HG03045 (cell line): ENCODE results near the gene PALLD.
A peak's percentile ranks its signal among the peaks of the same experiment; 100 is the strongest.

Experiments
- ATAC-seq: cut with Tn5 transposase; IDR thresholded peaks from one replicate; pipeline ENCODE4 v1.9.1; 2021; ENCODE audit warnings: mild to moderate bottlenecking, moderate library complexity; ENCODE audit not compliant: unreplicated experiment

PALLD gene

DNA sequence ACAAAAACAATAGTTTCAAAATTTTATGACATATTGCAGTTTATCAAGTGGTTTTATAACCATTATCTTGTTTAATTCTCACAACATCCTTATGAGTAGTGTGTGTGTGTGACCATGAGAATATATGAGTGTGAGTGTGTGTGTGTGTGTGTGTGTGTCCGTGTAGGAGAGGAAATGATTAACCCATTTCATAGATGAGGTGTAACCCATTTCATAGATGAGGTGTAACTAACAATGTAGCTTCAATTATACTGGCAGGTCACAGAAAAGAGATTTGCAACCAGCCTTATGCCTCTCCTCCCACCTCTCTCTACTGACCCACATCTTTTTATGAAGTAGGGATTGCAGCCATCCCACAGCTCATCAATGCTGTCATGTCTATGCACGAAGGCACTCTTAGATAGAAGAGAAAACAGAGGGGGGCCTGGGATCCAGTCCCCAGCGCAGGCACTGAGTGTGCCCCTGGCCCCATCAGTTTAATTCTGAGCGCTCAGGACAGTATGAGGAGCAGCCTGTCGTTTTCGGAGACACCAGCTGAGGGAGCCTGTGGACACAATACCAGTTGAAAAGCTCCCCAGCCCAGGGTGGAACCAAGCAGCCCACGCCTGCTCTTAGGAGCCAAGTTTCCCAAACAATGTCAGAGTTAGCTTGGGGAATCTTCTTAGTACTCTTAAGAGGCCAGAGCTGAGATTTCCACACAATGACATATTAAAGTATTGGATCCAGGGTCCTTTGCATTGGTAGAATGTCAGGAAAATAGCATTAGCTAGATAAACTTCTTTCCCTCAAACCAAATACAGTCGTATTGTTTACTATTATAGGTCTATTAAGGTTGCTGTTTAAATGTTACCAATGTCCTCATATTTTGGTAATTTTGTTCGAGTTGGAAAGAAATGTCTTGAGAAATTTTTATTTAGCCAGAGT is 88.6 kb downstream of the PALLD start:
- peak; percentile 75 for ATAC-seq

DNA sequence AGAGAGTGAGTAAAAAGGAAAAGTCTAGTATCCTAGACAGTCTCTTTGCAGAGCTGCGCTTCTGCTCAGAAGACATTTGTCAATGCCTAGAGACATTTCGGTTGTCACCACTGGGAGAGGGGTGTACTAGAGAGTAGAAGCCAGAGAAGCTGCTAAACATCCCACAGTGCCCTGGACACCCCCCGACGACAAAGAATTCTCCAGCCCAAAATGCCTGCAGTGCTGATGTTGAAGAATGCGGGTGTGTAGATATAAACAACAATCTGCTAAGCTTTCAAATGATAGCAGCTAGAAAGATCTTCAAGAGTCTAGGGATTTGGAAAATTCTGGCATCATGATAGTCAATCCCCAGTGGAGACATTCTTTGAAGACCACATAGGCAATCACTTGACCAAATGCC is 90.1 kb downstream of the PALLD start:
- ATAC-seq = no peak

DNA sequence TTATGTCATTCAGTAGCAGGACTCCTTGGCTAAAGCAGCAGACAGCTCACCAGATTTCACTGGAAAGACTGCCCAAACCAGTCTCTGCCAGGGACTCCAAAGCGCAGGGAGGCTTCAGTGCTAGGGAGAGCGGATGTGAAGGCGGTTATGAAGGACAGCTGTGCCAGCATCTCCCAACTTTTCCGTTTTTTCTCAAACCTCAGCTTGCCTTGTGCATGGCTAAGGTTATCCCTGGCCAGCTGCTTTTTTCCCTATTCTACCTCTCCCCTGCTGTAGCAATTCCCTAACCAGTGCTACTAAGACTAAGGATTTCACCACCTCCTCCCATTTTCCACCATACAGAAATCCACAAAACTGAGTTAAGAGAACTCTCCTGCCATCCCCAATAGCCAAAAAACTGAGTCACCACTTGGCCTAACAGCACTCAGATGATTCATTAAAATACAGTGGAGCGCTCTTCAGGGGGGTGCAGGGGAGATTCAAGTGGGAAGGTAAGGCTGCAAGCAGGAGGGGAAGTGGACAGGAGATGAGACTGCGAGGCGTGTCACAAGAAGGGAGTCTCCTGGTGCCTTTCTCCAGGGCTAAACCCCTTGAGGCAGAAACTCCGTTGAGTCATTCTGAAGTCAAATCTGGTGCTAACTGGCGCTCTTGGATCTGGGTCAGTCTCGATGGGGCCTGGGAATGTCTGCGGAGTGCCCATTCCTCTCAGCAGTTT is 90.7 kb downstream of the PALLD start:
- ATAC-seq = no peak

DNA sequence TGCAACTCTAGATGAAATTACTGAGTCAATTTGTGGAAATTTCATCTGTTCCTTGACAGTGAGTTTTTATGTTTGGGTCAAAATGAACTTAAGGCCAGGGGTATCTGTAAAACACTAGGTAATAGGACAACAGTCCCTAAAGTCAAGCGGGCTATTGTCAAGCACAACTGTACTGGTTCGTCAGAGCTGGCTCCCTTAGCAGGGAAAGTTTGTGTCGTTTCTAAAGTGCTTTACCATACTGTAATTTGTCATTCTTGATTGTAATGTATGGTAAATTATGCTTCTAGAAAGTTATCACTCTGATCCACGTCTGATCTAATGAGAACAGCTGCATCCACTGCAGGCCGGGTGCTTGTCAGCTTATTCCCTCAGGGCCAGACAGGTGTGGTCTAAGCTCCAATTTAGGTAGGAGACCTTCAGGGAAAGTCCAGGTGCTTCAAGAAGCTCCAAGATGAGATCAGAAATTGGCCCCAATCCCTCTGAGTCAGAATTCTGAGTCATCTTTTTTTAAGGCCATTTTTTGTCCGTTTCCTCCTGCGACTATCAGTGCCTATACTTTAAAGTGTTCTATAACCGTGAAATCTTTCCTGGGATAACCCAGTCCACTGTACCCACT is 92.2 kb downstream of the PALLD start:
- ATAC-seq = no peak

DNA sequence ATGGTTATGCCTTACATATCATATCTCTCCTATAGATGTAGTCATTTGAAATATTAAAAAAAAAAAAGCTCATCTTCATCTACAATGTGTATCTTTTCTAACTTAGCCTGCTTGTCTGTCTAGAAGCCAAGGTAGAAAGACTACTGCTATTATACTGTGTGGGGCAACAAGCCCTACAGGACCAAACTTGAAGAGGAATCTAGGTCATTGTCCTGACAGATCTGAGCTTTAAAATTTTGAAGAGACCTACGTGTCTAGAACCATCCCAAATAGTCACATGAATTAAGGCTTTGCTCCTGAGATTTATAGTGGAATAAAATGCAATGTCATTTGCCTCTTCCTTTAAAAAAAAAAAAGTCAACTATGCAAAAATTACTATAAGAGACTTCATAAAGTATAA is 95.8 kb downstream of the PALLD start:
- ATAC-seq = no peak

DNA sequence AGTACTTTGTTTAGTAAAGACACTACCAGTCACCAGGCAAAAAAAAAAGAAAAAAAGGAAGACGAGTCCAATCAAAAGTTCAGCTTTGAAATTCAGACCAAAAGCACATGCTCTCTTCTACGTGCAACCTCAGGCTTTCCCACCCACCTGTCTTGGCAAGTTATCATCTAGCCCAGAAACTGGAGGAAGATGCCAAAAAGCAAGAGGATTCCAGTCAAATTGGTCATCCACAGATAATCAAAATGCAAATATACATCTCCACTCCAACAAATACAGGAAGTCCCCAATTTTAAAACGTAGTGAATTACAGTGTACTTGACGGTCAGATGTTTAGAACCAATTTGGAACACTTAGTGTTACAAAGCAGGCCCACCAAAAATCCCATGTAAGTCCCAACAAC is 96.5 kb downstream of the PALLD start:
- ATAC-seq = no peak

DNA sequence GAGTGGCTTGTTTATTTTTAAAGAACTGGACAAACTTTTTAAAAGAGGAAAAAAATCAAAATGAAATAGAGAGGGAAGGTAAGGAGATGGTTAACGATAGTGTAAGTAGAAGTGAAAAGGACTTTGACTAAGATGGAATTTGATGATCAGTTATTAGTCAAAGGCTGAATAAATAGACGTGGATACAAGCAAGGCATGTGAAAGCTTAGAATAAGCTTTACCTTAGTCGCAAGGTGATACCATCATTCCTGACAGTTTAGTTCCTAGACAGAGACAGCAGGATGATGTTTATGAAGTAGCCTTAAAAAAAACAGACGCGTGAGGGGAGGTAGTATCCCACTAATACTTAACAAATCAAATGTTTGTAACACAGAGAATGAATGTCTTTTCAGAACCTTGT is 97.3 kb downstream of the PALLD start:
- ATAC-seq = no peak

DNA sequence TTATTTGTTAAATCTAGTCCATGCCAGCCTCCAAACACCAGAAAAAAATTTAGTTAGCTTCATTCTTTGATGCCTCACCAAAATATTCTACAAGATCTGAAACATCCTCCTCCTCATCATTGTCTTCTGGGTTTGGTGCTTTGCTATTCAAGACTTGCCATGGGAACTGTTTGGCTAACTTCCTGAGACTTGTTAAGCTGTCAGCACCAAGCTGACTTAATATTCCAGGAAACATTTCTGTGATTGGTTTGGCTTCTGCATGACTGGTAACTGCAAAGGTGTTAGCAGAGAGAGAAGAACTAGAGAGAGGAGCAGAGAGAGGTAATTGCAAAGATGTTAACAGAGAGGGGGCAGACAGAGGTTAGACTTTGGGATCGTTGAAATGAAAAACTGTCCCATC is 101.3 kb downstream of the PALLD start:
- no peak for ATAC-seq

DNA sequence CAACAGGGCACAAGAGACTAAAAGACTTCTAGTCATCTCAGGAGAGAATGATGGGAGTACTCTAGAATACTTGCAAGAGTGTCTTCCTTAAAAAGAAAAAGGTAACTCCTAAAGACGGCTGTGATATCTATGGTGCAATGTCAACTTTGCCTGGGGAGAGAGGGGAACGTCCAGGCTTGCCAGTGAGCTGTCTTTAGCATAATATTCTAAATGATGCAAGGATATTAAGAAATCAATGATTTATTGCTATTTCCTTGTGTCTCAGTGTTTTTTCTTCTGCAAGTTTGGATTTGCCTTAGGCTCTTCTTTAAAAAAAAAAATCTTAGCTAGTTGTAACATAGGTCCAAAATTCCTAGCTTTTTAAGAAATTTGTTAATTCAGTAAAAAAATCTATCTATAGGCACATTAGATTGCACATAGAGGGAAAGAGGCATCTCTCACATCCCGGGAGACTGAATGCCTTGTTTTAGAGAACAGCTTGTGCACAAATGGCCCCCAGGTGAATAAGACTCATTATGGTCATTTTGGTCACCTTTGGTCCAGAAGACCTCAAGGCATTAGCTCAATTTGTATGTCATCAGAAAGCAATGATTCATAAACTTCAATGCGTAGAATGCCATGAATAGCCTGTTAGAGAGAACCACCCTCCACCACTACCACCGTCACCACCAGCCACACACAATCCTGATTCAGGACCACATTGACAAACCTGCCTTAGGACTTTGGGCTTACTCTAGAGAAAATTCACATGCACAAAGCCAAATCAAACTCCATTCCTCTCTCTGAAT is 104.1 kb downstream of the PALLD start:
- no peak for ATAC-seq

DNA sequence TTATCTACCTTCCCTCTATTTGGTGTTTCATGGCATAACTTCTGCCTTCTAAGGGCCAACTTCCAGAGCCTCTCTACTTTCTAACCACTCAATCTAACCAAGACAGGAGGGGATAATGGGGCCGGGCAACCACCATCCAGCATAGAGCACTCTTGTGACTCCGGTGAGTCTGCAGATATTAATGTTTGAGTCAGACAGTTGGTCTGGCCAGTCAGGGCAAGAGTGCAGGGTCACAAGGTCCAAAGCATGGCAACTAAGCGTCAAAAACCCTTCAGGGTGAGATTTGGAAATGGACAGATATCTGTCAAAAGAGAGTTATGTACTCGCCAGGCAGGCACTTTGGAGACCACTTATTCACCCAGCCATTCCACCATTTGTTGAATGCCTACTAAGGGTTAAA is 105.0 kb downstream of the PALLD start:
- no peak for ATAC-seq

DNA sequence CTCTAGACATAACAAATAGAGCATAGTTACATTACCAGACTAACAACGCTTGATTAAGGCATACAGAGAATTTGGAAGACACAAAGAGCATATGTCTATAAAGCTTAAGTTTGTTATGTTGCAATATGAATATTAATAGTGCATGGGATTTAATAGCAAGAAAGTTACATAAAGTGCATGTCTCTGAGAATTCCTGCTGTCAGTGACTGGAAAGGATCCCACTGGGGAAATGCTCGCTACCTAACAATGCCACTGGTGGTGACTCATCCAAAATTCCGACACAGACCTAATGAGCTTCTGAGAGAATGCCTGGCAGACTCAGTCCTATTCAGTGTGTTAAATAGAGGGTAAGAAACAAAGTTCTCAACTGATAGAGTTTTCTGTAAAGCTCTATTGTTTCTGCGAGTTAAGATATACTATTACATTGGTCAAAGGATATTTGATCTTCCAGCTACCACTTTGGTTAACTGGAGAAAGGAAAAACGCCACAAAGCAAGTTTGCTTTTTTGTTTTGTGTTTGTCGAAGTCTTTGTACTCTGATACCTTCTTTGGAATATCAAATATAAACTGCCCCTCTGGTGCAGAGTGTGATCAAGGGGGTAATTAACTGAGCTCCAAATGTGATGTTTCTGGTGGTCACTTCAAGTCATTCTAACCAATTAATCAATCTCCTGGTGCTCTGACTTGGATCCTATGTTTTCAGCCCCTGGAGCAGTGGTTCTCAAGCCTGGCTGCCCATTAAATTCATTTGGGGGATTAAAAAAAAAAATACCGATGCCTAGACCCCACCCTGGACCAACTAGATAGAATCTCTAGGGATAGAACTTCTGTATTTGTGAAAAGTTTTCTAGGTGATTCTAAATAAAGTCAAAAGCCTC is 107.9 kb downstream of the PALLD start:
- ATAC-seq = no peak

DNA sequence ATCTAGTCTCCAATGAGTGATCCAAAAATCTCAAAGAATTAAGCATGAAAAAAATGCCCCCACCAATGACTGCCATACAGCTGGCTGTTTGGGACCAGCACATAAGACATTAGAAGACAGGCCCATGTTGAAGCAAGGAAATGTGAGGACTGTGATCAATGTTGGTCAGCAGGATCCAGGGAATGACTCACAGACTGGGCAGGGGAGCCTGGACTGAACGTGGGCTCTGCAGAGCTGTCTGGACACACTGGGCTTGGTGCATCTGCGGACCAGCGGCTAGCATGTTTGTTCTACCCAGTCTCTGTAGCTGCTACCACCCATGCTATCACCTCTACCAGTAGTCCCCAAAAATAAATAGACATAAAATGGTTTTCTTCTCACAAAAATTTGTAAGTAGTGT is 108.6 kb downstream of the PALLD start:
- ATAC-seq = no peak

DNA sequence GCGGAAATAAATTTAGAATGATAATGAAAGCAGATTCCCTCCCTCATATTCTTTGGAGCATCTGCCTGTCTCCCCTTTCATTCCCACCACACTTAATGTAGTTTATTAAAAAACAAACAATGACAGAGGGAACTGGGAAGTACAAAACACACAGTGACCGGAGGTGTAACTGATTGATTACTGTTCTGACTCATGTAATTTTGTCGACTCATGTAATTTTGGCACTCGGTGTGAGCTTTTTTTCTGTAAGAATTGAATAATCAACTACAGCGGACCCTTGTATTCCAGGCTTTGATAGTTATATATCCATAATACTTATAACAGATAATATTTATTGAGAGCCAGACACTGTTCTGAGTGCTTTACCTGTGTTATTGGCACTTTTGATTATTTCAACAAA is 110.4 kb downstream of the PALLD start:
- no peak for ATAC-seq

DNA sequence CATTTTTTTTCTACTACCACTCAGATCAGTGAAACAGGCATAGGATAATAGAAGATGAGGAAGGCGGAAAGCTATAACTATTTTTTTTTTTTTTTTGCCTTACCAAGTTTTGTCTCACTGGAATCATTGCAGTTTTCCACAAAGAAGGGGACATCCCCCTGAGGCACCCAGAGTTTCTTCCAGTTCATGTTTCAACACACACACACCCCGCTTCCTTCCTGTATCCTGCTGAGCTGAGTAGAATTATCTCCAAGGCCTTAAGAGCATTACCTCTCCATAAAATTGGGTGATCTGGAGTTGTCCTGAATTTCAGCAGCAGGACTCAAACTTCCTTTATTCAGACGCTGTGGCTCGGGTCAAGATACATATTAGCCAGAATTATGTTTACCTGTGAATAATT is 111.9 kb downstream of the PALLD start:
- no peak for ATAC-seq

DNA sequence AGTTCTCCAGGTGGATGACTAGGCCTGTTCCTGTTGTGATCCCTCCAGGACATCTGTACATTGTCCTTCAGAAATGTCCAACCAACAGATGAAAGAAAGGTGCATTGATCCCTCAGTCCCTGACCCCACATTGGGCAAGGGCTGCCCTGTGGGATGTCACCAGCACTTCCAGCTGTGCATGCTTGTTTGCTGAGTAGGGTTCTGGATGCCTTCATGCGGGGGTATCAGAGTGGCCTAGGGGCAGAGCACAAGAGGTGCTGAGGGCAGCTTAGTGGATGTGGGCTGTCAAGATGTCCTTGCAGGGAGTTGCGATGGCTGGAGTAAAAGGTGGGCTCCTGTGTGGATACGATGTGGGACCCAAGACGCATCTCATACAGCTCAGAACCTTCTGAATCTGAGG is 112.5 kb downstream of the PALLD start:
- ATAC-seq = no peak

DNA sequence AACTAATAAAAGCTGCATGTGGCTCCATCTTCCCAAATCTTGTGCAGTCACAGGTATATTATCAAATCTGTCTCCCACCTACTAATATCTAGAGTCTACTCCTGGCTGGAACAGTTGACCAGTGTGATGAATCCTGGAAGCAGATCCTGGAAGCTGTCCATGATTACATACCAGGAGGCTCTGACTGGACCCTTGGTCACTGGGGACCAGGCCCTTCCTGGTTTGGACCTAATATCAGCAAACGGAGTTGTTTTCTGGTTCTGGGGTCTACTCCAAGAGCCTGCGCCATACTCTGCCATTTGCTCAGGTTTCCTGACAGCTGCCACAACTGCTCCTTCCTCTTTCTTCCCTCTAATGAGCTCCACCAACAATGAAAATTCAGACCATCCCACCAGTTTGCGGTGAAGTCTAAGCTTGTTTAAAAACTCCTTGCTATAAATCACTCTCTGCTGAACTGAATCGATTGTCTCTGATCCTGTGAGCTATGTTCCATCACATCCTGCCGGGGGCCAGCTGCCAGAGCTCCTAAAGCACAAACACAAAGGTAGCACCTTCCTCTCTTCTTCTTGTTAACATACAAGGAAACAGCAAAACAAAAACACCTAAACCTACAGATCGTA is 114.2 kb downstream of the PALLD start:
- ATAC-seq = no peak

DNA sequence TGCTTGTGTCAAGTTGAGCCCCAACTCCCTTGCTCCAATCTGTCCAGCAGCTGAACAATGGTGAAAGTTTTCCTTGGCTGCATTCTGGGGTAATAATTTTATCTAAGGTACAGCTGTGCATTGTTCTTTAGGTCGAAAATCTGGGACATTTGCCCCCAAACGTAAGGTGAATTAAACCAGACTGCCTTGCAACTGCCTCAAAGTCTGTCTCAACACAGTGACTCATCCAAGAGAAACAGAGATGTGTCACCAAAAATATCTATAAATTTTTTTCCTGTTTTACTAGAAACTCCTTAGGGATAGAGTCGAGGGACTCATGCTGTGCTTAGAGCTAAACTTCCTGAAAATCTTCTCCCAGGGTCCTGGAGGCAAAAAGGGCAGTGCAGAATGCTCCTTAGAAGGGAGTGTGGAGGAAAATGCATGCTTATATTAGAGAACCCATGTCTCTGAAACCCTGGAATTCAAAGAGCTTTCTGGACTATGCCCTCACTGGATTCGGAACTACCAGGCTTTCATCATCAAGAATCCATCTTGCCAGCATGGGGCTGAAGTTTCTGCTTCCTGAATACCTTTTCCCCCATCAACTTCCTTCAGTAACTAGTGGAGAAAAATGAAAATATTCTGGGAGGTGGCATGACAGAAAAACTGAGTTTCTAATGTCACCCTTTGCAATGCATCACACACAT is 115.7 kb downstream of the PALLD start:
- no peak for ATAC-seq

DNA sequence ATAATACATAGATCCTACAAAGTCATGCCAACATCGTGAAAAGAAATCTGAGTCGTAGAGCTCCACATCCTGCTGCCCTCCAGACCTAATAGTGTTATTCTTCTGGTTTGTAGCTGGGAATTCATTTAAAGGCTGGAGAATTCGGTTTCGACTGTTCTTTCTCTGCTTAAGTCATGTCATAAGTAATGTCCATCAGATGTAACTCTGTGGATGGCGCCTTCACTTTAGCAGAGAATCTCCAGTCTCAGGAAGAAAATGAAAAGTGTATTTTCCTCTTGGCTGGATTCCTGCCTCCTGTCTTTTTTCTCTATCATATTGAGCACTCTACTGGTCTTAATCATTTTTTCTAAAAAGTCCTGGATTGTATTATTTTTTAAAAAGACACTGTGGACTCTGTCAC is 117.0 kb downstream of the PALLD start:
- ATAC-seq = no peak
